OCI-LY7 (cell line): ENCODE measurements around the gene BSDC1.

Experiments
- CTCF ChIP-seq: fragments of 200-600 bp; sonication (generic); conservative IDR thresholded peaks from 2 replicates; pipeline ENCODE4 v1.5.1; 2014; ENCODE audit warnings: mild to moderate bottlenecking, antibody characterized with exemption, low read length, moderate library complexity, mixed read lengths
- EZH2phosphoT487 ChIP-seq: fragments of 200-600 bp; sonication (generic); IDR thresholded peaks from 2 replicates; pipeline ENCODE4 v1.6.1; 2018; ENCODE audit warnings: low read depth, borderline replicate concordance, mild to moderate bottlenecking, mixed run types, antibody characterized with exemption, low read length, moderate library complexity, mixed read lengths

- no peak for TF ChIP-seq CTCF
- TF ChIP-seq EZH2phosphoT487: no peak
These were observed 1.1 kb downstream of the BSDC1 start for GRCh38 chr1:32393136-32393535.
